ENCODE results near the gene OPTC.

OPTC gene

GRCh38 chr1:203455706-203456105 lies 38.2 kb upstream of the OPTC start:
- no peak overlapping the region for H3K4me3 ChIP-seq (ENCODE audit: low read depth, low read length)
- no peaks in the 10 kb centered on the region for H3K36me3 ChIP-seq (ENCODE audit: control insufficient read depth, insufficient read depth, low read length)
- no peaks in the 10 kb centered on the region for H3K9me3 ChIP-seq (ENCODE audit: control insufficient read depth, insufficient read depth, low read length)
- H3K9ac ChIP-seq (ENCODE audit: low read depth, low read length), result no peak overlapping the region
- no peaks in the 10 kb centered on the region for H3K27me3 ChIP-seq (ENCODE audit: control insufficient read depth, insufficient read depth, low read length)
- peaks cover 7% of the 10 kb centered on the region for H3K4me1 ChIP-seq (ENCODE audit: control insufficient read depth, insufficient read depth, low read length)

- no peak overlapping the region for H3K4me3 ChIP-seq (ENCODE audit: low read depth, low read length)
- no peaks in the 10 kb centered on the region for H3K27me3 ChIP-seq (ENCODE audit: control insufficient read depth, insufficient read depth, low read length)
- H3K9me3 ChIP-seq (ENCODE audit: control insufficient read depth, insufficient read depth, low read length), result no peaks in the 10 kb centered on the region
- no peak overlapping the region for H3K9ac ChIP-seq (ENCODE audit: low read depth, low read length)
- peaks cover 7% of the 10 kb centered on the region for H3K4me1 ChIP-seq (ENCODE audit: control insufficient read depth, insufficient read depth, low read length)
- H3K36me3 ChIP-seq (ENCODE audit: control insufficient read depth, insufficient read depth, low read length), result no peaks in the 10 kb centered on the region
Observed at GRCh38 chr1:203456577-203456976, 37.4 kb upstream of the OPTC start.

DNA sequence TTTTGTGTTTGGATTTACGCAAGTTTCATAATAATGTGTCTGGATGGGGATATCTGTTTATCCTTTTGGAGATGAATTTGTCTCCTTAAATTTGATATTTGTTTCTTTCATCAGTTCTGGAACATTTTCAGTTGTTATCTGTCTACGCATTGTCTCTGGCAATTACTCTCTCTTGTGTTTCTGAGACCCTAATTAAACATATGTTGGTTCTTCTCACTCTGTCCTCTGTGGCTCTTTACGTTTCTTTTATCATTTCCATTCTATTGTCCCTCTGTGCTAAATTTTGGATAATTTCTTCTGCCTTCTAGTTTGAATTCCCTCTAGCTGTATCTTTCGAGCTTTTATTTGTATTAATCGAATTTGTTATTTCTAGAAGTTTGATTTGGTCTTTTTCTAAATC lies 35.9 kb upstream of the OPTC start:
- peaks cover 7% of the 10 kb centered on the region for H3K4me1 ChIP-seq (ENCODE audit: control insufficient read depth, insufficient read depth, low read length)
- no peaks in the 10 kb centered on the region for H3K9me3 ChIP-seq (ENCODE audit: control insufficient read depth, insufficient read depth, low read length)
- H3K4me3 ChIP-seq (ENCODE audit: low read depth, low read length), result no peak overlapping the region
- no peak overlapping the region for H3K9ac ChIP-seq (ENCODE audit: low read depth, low read length)
- no peaks in the 10 kb centered on the region for H3K36me3 ChIP-seq (ENCODE audit: control insufficient read depth, insufficient read depth, low read length)
- H3K27me3 ChIP-seq (ENCODE audit: control insufficient read depth, insufficient read depth, low read length), result no peaks in the 10 kb centered on the region

DNA sequence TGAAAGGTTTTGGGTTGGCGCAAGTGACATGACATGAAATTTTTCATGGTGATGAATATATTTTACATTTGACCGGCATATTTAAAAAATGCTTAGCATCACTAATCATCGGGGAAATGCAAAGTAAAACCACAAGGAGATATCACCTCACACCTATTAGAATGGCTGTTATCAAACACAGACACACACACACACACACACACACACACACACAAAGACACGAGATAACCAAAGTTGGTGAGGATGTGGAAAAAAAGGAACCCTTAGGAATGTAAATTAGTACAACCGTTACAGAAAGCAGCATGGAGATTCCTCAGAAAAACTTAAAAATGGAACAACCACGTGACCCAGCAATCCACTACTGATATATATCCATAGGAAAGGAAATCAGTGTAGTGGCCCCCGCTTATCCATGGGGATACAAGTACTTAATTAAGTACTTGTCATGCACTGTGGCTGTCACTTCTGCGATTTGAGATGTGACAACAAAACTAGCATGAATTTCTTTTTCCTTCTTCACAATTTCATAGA lies 34.2 kb upstream of the OPTC start:
- H3K9ac ChIP-seq (ENCODE audit: low read depth, low read length), result no peak overlapping the region
- peaks cover 8% of the 10 kb centered on the region for H3K4me1 ChIP-seq (ENCODE audit: control insufficient read depth, insufficient read depth, low read length)
- no peaks in the 10 kb centered on the region for H3K27me3 ChIP-seq (ENCODE audit: control insufficient read depth, insufficient read depth, low read length)
- no peaks in the 10 kb centered on the region for H3K9me3 ChIP-seq (ENCODE audit: control insufficient read depth, insufficient read depth, low read length)
- H3K4me3 ChIP-seq (ENCODE audit: low read depth, low read length), result no peak overlapping the region
- H3K36me3 ChIP-seq (ENCODE audit: control insufficient read depth, insufficient read depth, low read length), result no peaks in the 10 kb centered on the region

GRCh38 chr1:203461717-203462116 lies 32.2 kb upstream of the OPTC start:
- H3K36me3 ChIP-seq (ENCODE audit: control insufficient read depth, insufficient read depth, low read length), result no peaks in the 10 kb centered on the region
- no peak overlapping the region for H3K9ac ChIP-seq (ENCODE audit: low read depth, low read length)
- no peaks in the 10 kb centered on the region for H3K27me3 ChIP-seq (ENCODE audit: control insufficient read depth, insufficient read depth, low read length)
- no peak overlapping the region for H3K4me3 ChIP-seq (ENCODE audit: low read depth, low read length)
- no peaks in the 10 kb centered on the region for H3K9me3 ChIP-seq (ENCODE audit: control insufficient read depth, insufficient read depth, low read length)
- peaks cover 8% of the 10 kb centered on the region for H3K4me1 ChIP-seq (ENCODE audit: control insufficient read depth, insufficient read depth, low read length)

DNA sequence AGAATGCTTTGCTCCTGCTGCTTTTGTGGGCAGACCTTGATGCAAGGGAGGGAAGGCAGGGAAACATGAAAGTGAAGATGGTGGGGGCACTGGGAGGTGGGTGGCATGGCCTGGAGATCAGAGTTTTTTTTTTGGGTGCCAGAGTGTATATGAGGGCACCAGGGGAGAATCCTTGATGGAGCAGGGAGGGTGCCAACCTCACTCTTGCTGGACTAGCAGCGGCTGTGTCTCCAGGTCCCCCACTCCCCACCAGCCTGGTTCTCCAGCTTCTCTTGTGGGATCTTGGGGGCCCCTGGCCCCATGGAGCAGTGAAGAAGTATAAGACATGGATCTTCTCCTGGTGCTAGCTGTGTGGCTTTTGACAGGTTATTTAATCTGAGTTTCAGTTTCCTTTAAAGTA lies 31.8 kb upstream of the OPTC start:
- no peaks in the 10 kb centered on the region for H3K36me3 ChIP-seq (ENCODE audit: control insufficient read depth, insufficient read depth, low read length)
- H3K4me1 ChIP-seq (ENCODE audit: control insufficient read depth, insufficient read depth, low read length), result peaks cover 5% of the 10 kb centered on the region
- H3K27me3 ChIP-seq (ENCODE audit: control insufficient read depth, insufficient read depth, low read length), result no peaks in the 10 kb centered on the region
- no peaks in the 10 kb centered on the region for H3K9me3 ChIP-seq (ENCODE audit: control insufficient read depth, insufficient read depth, low read length)
- no peak overlapping the region for H3K9ac ChIP-seq (ENCODE audit: low read depth, low read length)
- H3K4me3 ChIP-seq (ENCODE audit: low read depth, low read length), result no peak overlapping the region

DNA sequence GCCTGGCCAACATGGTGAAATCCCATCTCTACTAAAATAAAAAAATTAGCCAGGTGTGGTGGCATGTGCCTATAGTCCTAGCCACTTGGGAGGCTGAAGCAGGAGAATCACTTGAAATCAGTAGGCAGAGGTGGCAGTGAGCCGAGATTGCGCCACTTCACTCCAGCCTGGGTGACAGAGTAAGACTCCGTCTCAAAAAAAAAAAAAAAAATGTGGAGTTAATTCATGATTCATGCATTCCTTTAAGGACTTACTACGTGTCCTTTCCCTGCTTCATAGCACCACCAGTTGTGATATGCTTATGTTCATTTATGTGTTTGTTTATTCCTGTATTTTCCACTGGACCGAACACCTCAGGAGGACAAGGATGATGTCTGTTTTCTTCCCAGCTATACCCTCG lies 31.1 kb upstream of the OPTC start:
- Histone ChIP-seq H3K9me3 (ENCODE audit: control insufficient read depth, insufficient read depth, low read length) (no peaks in the 10 kb centered on the region), H3K4me3 (ENCODE audit: low read depth, low read length) (no peak overlapping the region), H3K36me3 (ENCODE audit: control insufficient read depth, insufficient read depth, low read length) (no peaks in the 10 kb centered on the region), H3K27me3 (ENCODE audit: control insufficient read depth, insufficient read depth, low read length) (no peaks in the 10 kb centered on the region), H3K4me1 (ENCODE audit: control insufficient read depth, insufficient read depth, low read length) (peaks cover 5% of the 10 kb centered on the region), H3K9ac (ENCODE audit: low read depth, low read length) (no peak overlapping the region)

DNA sequence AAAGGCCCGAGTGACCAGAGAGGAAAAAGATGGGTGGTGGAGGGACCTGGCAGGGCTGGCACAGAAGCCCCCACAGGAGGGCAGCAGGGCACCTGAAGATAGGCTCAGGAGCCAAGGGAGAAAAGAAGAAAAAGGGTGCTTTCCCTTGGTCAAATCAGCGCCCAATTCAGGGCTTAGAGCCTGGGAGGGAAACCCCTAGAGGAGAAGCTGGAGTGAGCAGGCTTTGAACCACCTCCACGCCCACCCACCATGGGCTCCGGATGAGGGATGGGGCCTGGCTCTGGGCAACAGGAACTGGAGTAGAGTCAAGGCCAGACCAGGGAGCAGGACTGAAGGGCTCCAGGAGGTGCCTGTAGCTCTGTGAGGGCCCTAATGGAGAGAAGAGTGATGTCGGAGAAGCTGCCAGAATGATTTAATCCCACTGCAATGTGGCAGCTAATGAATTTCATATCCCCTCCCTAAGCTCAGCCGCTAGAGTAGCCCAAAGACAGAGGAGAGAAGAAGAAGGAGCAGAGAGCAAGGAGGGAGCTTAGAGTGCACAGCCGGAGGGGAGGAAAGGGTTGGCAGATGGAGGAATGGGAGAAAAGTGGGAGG lies 30.4 kb upstream of the OPTC start:
- no peaks in the 10 kb centered on the region for H3K27me3 ChIP-seq (ENCODE audit: control insufficient read depth, insufficient read depth, low read length)
- H3K4me3 ChIP-seq (ENCODE audit: low read depth, low read length), result no peak overlapping the region
- H3K4me1 ChIP-seq (ENCODE audit: control insufficient read depth, insufficient read depth, low read length), result peaks cover 5% of the 10 kb centered on the region
- H3K9ac ChIP-seq (ENCODE audit: low read depth, low read length), result peak overlapping the region; percentile 42
- no peaks in the 10 kb centered on the region for H3K36me3 ChIP-seq (ENCODE audit: control insufficient read depth, insufficient read depth, low read length)
- no peaks in the 10 kb centered on the region for H3K9me3 ChIP-seq (ENCODE audit: control insufficient read depth, insufficient read depth, low read length)

GRCh38 chr1:203464226-203464625 lies 29.7 kb upstream of the OPTC start:
- no peak overlapping the region for H3K4me3 ChIP-seq (ENCODE audit: low read depth, low read length)
- H3K27me3 ChIP-seq (ENCODE audit: control insufficient read depth, insufficient read depth, low read length), result no peaks in the 10 kb centered on the region
- peak overlapping the region; percentile 42 for H3K9ac ChIP-seq (ENCODE audit: low read depth, low read length)
- H3K4me1 ChIP-seq (ENCODE audit: control insufficient read depth, insufficient read depth, low read length), result peaks cover 5% of the 10 kb centered on the region
- H3K36me3 ChIP-seq (ENCODE audit: control insufficient read depth, insufficient read depth, low read length), result no peaks in the 10 kb centered on the region
- H3K9me3 ChIP-seq (ENCODE audit: control insufficient read depth, insufficient read depth, low read length), result no peaks in the 10 kb centered on the region

DNA sequence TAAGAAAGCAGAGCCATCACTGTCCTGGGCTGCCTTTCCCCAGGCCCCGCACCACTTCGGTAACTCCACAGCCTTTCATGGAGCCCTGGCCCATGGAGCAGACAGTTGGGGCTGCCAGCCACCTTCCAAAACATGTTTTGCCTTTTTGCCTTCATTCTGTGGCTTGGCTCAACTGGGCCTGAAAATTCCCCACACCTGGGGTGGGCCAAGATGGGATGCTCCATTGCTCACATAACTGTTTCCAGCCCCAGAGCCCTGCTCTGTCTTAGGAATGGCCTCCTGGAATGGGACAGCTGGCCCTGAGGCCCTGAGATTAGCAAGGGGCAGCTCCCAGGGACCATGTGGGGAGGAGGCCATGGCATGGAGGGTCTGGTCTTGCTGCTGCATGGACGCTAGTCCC lies 29.2 kb upstream of the OPTC start:
- Histone ChIP-seq H3K4me1 (ENCODE audit: control insufficient read depth, insufficient read depth, low read length) (peaks cover 5% of the 10 kb centered on the region), H3K36me3 (ENCODE audit: control insufficient read depth, insufficient read depth, low read length) (no peaks in the 10 kb centered on the region), H3K27me3 (ENCODE audit: control insufficient read depth, insufficient read depth, low read length) (no peaks in the 10 kb centered on the region), H3K4me3 (ENCODE audit: low read depth, low read length) (no peak overlapping the region), H3K9me3 (ENCODE audit: control insufficient read depth, insufficient read depth, low read length) (no peaks in the 10 kb centered on the region), H3K9ac (ENCODE audit: low read depth, low read length) (no peak overlapping the region)

GRCh38 chr1:203465146-203465798 lies 28.7 kb upstream of the OPTC start:
- no peaks in the 10 kb centered on the region for H3K36me3 ChIP-seq (ENCODE audit: control insufficient read depth, insufficient read depth, low read length)
- peaks cover 5% of the 10 kb centered on the region for H3K4me1 ChIP-seq (ENCODE audit: control insufficient read depth, insufficient read depth, low read length)
- no peaks in the 10 kb centered on the region for H3K27me3 ChIP-seq (ENCODE audit: control insufficient read depth, insufficient read depth, low read length)
- H3K9me3 ChIP-seq (ENCODE audit: control insufficient read depth, insufficient read depth, low read length), result no peaks in the 10 kb centered on the region
- no peak overlapping the region for H3K4me3 ChIP-seq (ENCODE audit: low read depth, low read length)
- H3K9ac ChIP-seq (ENCODE audit: low read depth, low read length), result no peak overlapping the region

DNA sequence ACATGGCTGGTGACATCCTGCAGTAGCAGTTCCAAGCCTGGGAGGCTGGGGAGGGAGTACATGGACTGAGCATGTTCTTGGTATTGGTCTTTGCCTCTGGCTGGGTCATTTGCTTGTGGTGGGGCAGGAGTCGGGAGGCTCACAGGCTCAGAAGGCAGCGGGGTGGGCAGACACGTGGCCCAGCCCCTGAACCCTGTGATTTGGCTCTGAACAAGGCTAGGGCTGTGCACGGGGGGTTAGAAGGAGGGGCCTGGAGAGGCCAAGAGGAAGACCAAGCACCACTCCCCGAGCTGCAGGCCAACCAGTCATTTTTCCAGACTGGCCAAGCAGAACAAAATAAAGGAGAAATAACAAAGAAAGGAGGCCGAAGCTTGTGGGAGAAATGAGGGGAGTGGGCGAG lies 28.0 kb upstream of the OPTC start:
- H3K36me3 ChIP-seq (ENCODE audit: control insufficient read depth, insufficient read depth, low read length), result no peaks in the 10 kb centered on the region
- no peak overlapping the region for H3K9ac ChIP-seq (ENCODE audit: low read depth, low read length)
- H3K4me3 ChIP-seq (ENCODE audit: low read depth, low read length), result no peak overlapping the region
- H3K27me3 ChIP-seq (ENCODE audit: control insufficient read depth, insufficient read depth, low read length), result no peaks in the 10 kb centered on the region
- H3K4me1 ChIP-seq (ENCODE audit: control insufficient read depth, insufficient read depth, low read length), result peaks cover 5% of the 10 kb centered on the region
- H3K9me3 ChIP-seq (ENCODE audit: control insufficient read depth, insufficient read depth, low read length), result no peaks in the 10 kb centered on the region
